Liver (tissue), 9 donors: ENCODE measurements around the gene RARB. TPM values are rescaled to one million over a fixed set of nuclear protein-coding genes. Genes with fewer than 3 reads are reported as not detected.

Experiments
- DNase-seq: peaks from one replicate; pipeline ENCODE4 v3.0.0-alpha.2; 2017; ENCODE audit warnings: low spot score
- H3K27ac ChIP-seq, 2 donors: one replicate each; pipeline ENCODE4 v1.7.0; 2013; ENCODE audit warnings: inconsistent platforms in 2 of 2, low read length in 2 of 2, control low read depth in 1 of 2, low read depth in 1 of 2, mild to moderate bottlenecking in 1 of 2
- H3K27me3 ChIP-seq, 4 donors: one replicate each; pipeline versions ENCODE4 v1.6.1 to v1.7.0; 2013; ENCODE audit warnings: low read length in 3 of 4, inconsistent platforms in 1 of 4, mild to moderate bottlenecking in 1 of 4, moderate library complexity in 1 of 4; ENCODE audit not compliant: control insufficient read depth in 4 of 4, insufficient read depth in 4 of 4
- H3K36me3 ChIP-seq, 4 donors: one replicate each; pipeline versions ENCODE4 v1.6.1 to v1.7.0; 2013; ENCODE audit warnings: low read length in 3 of 4, mild to moderate bottlenecking in 3 of 4, low read depth in 1 of 4, moderate library complexity in 1 of 4; ENCODE audit not compliant: control insufficient read depth in 4 of 4, insufficient read depth in 3 of 4
- H3K4me1 ChIP-seq, 4 donors: one replicate each; pipeline versions ENCODE4 v1.6.1 to v1.7.0; 2013; ENCODE audit warnings: low read length in 3 of 4, mild to moderate bottlenecking in 3 of 4, moderate library complexity in 1 of 4; ENCODE audit not compliant: control insufficient read depth in 4 of 4, insufficient read depth in 4 of 4
- H3K4me3 ChIP-seq, 3 donors: one replicate each; pipeline versions ENCODE4 v1.6.1 to v1.7.0; 2013; ENCODE audit warnings: low read length in 3 of 3, control low read depth in 1 of 3, low read depth in 1 of 3, mild to moderate bottlenecking in 1 of 3
- H3K9ac ChIP-seq, 2 donors: one replicate each; pipeline ENCODE4 v1.7.0; 2013; ENCODE audit warnings: low read length in 2 of 2, mild to moderate bottlenecking in 2 of 2, moderate library complexity in 2 of 2, control low read depth in 1 of 2, low read depth in 1 of 2
- H3K9me3 ChIP-seq, 4 donors: one replicate each; pipeline versions ENCODE4 v1.6.1 to v1.7.0; 2013; ENCODE audit warnings: low read length in 3 of 4; ENCODE audit not compliant: control insufficient read depth in 4 of 4
- ATF3 ChIP-seq: IDR thresholded peaks from 2 replicates; pipeline ENCODE4 v1.6.1; 2016; ENCODE audit warnings: antibody characterized with exemption
- EGR1 ChIP-seq, 2 donors: IDR thresholded peaks; 2 replicates each; pipeline ENCODE4 v1.6.1; 2016 to 2018; ENCODE audit warnings: antibody characterized with exemption in 2 of 2, low read depth in 2 of 2
- FOXA1 ChIP-seq: IDR thresholded peaks from 2 replicates; pipeline ENCODE4 v1.6.1; 2016; ENCODE audit warnings: antibody characterized with exemption
- FOXA2 ChIP-seq: IDR thresholded peaks from 2 replicates; pipeline ENCODE4 v1.6.1; 2016; ENCODE audit warnings: antibody characterized with exemption
- GABPA ChIP-seq, 2 donors: IDR thresholded peaks in 1 of 2; conservative IDR thresholded peaks in 1 of 2; 2 replicates each; pipeline ENCODE4 v1.6.1; 2016; ENCODE audit warnings: antibody characterized with exemption in 2 of 2, mild to moderate bottlenecking in 1 of 2, moderate library complexity in 1 of 2
- HNF4A ChIP-seq, 2 donors: conservative IDR thresholded peaks; 2 replicates each; pipeline ENCODE4 v1.6.1; 2016; ENCODE audit warnings: antibody characterized with exemption in 2 of 2, mild to moderate bottlenecking in 2 of 2
- HNF4G ChIP-seq: IDR thresholded peaks from 2 replicates; pipeline ENCODE4 v1.6.1; 2016; ENCODE audit warnings: antibody characterized with exemption
- JUND ChIP-seq, 2 donors: IDR thresholded peaks; 2 replicates each; pipeline ENCODE4 v1.6.1; 2016; ENCODE audit warnings: antibody characterized with exemption in 2 of 2
- MAX ChIP-seq: IDR thresholded peaks from 2 replicates; pipeline ENCODE4 v1.6.1; 2016; ENCODE audit warnings: antibody characterized with exemption
- NR2F2 ChIP-seq: IDR thresholded peaks from 2 replicates; pipeline ENCODE4 v1.6.1; 2016; ENCODE audit warnings: antibody characterized with exemption
- RAD21 ChIP-seq, 2 donors: IDR thresholded peaks; 2 replicates each; pipeline ENCODE4 v1.6.1; 2016; ENCODE audit warnings: antibody characterized with exemption in 2 of 2, mild to moderate bottlenecking in 2 of 2
- REST ChIP-seq: IDR thresholded peaks from 2 replicates; pipeline ENCODE4 v1.6.1; 2016; ENCODE audit warnings: antibody characterized with exemption, mild to moderate bottlenecking
- RXRA ChIP-seq, 2 donors: IDR thresholded peaks; 2 replicates each; pipeline ENCODE4 v1.6.1; 2017 to 2018; ENCODE audit warnings: antibody characterized with exemption in 2 of 2, mild to moderate bottlenecking in 1 of 2
- SP1 ChIP-seq: IDR thresholded peaks from 2 replicates; pipeline ENCODE4 v1.6.1; 2018; ENCODE audit warnings: antibody characterized with exemption, mild to moderate bottlenecking
- TAF1 ChIP-seq: conservative IDR thresholded peaks from 2 replicates; pipeline ENCODE4 v1.6.1; 2016; ENCODE audit warnings: antibody characterized with exemption, mild to moderate bottlenecking
- YY1 ChIP-seq: IDR thresholded peaks from 2 replicates; pipeline ENCODE4 v1.6.1; 2016; ENCODE audit warnings: antibody characterized with exemption, mild to moderate bottlenecking
- ZBTB33 ChIP-seq: IDR thresholded peaks from 2 replicates; pipeline ENCODE4 v1.6.1; 2016; ENCODE audit warnings: antibody characterized with exemption
- WGBS: extraction: QIAGEN DNeasy Blood & Tissue Kit; methylation state at CpG from one replicate; pipeline ENCODE4 v1.1.7; 2013; 5-methylcytosine and 5-hydroxymethylcytosine counted together
- polyA plus RNA-seq, 2 donors: library from polyadenylated mRNA; stranded (reverse) in 1 of 2; unstranded in 1 of 2; fragments of 200-250 nt in 1 of 2; fragments of >200 nt in 1 of 2; fragmentation: Nextera tagmentation in 1 of 2; extraction: Ambion mirVana in 1 of 2; gene quantifications; one replicate each; pipeline versions ENCODE4 v1.2.1 to v1.2.3, GENCODE V29; 2013 to 2015
- total RNA-seq, 2 donors: library from RNA; depleted of rRNA; stranded (reverse); fragments of >200 nt; gene quantifications; one replicate each; pipeline ENCODE4 v1.2.3, GENCODE V29; 2014
- TF ChIP-seq, protein P1 (sequence below): fragments of 150-350 bp; IDR thresholded peaks from 2 replicates; pipeline ENCODE4 v1.5.1; 2017; ENCODE audit warnings: improper control_type of control experiment, low read depth, low read length; ENCODE audit not compliant: missing input control
- donor health status: healthy.
- donor health status: healthy.
- donor health status: healthy.
- donor health status: healthy.
- donor health status: healthy.

The RARB gene
- total and polyA plus RNA-seq, 4 donors, result 2.1 to 3.3 (median 2.3) TPM

- H3K27ac ChIP-seq, result no peak overlapping the region
- TF ChIP-seq JUND (IDR thresholded peaks at IDR 0.05) (no peak), ATF3 (no peak), FOXA2 (no peak), SP1 (no peak), GABPA (IDR thresholded peaks at IDR 0.05 in 1 of 2, conservative IDR thresholded peaks at IDR 0.05 in 1 of 2) (no peak), ZBTB33 (no peak), RXRA (IDR thresholded peaks at IDR 0.05) (no peak), HNF4A (conservative IDR thresholded peaks at IDR 0.05) (no peak), REST (no peak), NR2F2 (no peak), EGR1 (IDR thresholded peaks at IDR 0.05; ENCODE audit: low read depth in 2 of 2) (no peak), HNF4G (no peak), FOXA1 (no peak), RAD21 (IDR thresholded peaks at IDR 0.05) (no peak), MAX (no peak), YY1 (no peak), TAF1 (no peak)
- TF ChIP-seq, protein P1, sequence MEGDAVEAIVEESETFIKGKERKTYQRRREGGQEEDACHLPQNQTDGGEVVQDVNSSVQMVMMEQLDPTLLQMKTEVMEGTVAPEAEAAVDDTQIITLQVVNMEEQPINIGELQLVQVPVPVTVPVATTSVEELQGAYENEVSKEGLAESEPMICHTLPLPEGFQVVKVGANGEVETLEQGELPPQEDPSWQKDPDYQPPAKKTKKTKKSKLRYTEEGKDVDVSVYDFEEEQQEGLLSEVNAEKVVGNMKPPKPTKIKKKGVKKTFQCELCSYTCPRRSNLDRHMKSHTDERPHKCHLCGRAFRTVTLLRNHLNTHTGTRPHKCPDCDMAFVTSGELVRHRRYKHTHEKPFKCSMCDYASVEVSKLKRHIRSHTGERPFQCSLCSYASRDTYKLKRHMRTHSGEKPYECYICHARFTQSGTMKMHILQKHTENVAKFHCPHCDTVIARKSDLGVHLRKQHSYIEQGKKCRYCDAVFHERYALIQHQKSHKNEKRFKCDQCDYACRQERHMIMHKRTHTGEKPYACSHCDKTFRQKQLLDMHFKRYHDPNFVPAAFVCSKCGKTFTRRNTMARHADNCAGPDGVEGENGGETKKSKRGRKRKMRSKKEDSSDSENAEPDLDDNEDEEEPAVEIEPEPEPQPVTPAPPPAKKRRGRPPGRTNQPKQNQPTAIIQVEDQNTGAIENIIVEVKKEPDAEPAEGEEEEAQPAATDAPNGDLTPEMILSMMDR, result no peak
- DNase-seq, result no peak
- no peaks in the 10 kb centered on the region for H3K27me3 ChIP-seq
- no peak overlapping the region for H3K4me3 ChIP-seq
- 83% methylated on average over 14 of the region's 14 CpGs for WGBS
- H3K9me3 ChIP-seq, result no peaks in the 10 kb centered on the region
- H3K36me3 ChIP-seq, result peaks cover 0 to 3% (median 0%) of the 10 kb centered on the region in 4 donors
- no peaks in the 10 kb centered on the region for H3K4me1 ChIP-seq
- H3K9ac ChIP-seq, result no peak overlapping the region
Observed at GRCh38 chr3:25572919-25573385, 144.9 kb downstream of the RARB start.
